Activated naive CD8-positive, alpha-beta T cell treated with anti-CD3 and anti-CD28 coated beads, Interleukin-2, amount 50 U/mL, for 24 hours (primary cell): ENCODE measurements around the gene RERGL.
"Not testable (repeated sequence)": the region's sequence is repeated elsewhere in the genome, so short reads cannot be mapped to it uniquely, and the experiment has no call there.

Source experiments
- ATAC-seq: fragments of 150-1000 bp; cut with Tn5 transposase; one replicate; pipeline ENCODE4 v1.10.0; 2021
- DNase-seq: peaks from one replicate; pipeline ENCODE4 v3.0.0; 2021
- H3K27ac Mint-ChIP-seq: one replicate; pipeline ENCODE4 v1.8.0; 2021; ENCODE audit warnings: mild to moderate bottlenecking, mixed read lengths
- H3K27me3 Mint-ChIP-seq: one replicate; pipeline ENCODE4 v1.8.0; 2021; ENCODE audit warnings: mixed read lengths
- H3K36me3 Mint-ChIP-seq: one replicate; pipeline ENCODE4 v1.8.0; 2021; ENCODE audit warnings: low read depth, mixed read lengths
- H3K4me1 Mint-ChIP-seq: one replicate; pipeline ENCODE4 v1.8.0; 2021; ENCODE audit warnings: mixed read lengths
- H3K4me3 Mint-ChIP-seq: one replicate; pipeline ENCODE4 v1.8.0; 2021; ENCODE audit warnings: mild to moderate bottlenecking, moderate library complexity, mixed read lengths
- H3K9me3 Mint-ChIP-seq: one replicate; pipeline ENCODE4 v1.8.0; 2021; ENCODE audit warnings: mixed read lengths

The RERGL gene

GRCh38 chr12:18066666-18067065, 23.3 kb downstream of the RERGL start:
- no peaks in the 10 kb centered on the region for H3K27me3 Mint-ChIP-seq
- no peak overlapping the region for H3K27ac Mint-ChIP-seq
- H3K4me1 Mint-ChIP-seq = no peaks in the 10 kb centered on the region
- H3K4me3 Mint-ChIP-seq = no peak overlapping the region
- H3K9me3 Mint-ChIP-seq = peaks cover 9% of the 10 kb centered on the region
- DNase-seq (no peak), ATAC-seq (no peak)
- no peaks in the 10 kb centered on the region for H3K36me3 Mint-ChIP-seq

GRCh38 chr12:18062867-18063266, 27.1 kb downstream of the RERGL start:
- H3K27ac Mint-ChIP-seq, H3K36me3 Mint-ChIP-seq, H3K4me1 Mint-ChIP-seq, ATAC-seq, H3K27me3 Mint-ChIP-seq, DNase-seq, H3K4me3 Mint-ChIP-seq: not testable (repeated sequence)
- peaks cover 28% of the 10 kb centered on the region for H3K9me3 Mint-ChIP-seq

DNA sequence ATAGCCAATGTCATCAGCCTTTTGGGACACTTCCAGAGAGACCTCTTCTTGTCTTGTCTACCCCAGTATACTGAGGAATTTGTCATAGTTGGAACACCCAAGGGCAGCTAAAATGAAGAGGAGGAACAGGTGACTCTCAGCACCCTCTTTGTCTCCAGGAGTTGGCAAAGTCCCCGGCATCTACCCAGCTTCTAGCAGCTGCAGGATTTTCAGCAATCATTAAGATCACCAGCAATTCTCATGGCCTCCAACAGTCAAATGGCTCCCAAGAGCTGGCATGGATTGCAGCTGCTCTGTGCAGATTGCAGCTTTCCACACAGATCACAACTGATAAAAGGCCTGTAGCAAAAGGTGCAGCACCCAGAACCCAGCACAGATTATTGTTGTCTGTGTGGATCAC, 32.9 kb downstream of the RERGL start:
- Mint-ChIP-seq H3K27ac (no peak overlapping the region), H3K4me3 (no peak overlapping the region), H3K27me3 (no peaks in the 10 kb centered on the region), H3K36me3 (no peaks in the 10 kb centered on the region), H3K4me1 (no peaks in the 10 kb centered on the region), H3K9me3 (peaks cover 33% of the 10 kb centered on the region)
- DNase-seq (no peak), ATAC-seq (no peak)

DNA sequence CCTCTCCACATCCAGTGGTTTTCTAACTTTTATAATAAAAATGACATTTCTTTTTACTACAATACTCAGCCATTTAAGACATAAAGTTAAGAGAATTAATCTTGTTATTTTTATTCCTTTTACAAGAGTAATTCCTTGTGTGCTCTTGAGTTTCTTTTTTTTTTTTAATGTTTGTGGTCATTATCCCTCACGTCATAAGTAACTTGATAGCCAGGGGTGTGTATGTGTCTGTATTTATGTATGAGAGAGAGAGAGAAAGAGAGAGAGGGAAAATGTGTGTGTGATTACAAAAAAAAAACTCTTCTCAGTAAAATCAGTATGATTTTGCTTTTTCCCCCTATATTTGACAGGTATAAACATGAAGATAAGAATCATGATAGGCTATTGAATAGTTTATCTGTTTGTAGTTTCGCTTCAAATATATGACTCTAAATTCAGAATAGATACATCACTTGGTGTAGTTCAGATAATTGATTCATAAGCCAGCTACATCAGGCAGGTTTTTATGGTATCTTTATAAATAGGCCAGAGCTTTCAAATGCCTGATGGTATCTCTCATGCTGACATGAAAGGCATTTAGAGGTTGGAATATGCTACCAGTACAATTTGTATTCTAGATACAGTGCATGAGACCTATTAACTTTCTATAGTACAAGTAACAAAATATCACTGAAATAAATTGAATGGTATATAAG, 34.9 kb downstream of the RERGL start:
- peaks cover 29% of the 10 kb centered on the region for H3K9me3 Mint-ChIP-seq

DNA sequence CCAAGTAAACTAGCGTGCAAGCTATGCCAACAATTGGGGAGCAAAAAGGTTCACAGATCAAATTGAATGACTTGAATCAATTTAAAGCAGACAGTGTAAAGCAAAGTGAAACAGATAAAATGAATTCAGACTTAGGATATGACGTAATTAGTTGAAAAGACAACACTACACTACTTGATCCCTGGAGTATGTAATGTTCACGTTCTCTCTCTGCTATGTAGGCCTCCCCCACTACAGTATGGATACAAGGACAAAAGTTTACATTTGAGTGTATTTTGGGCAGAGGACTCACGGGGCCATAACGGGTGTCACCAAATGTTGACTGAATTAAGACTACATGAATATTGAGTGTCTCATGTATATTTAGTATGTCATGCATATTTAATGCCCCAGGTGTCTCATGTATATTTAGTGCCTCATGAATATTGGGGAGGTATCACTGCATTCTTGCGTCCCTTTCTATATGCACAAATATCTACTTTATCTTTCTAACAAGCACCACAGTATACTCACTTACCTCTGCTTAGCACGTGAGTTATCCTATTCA, 44.5 kb downstream of the RERGL start:
- ATAC-seq (no peak), DNase-seq (no peak)
- Mint-ChIP-seq H3K4me1 (no peaks in the 10 kb centered on the region), H3K27ac (no peak overlapping the region), H3K27me3 (no peaks in the 10 kb centered on the region), H3K4me3 (no peak overlapping the region), H3K36me3 (no peaks in the 10 kb centered on the region), H3K9me3 (peaks cover 5% of the 10 kb centered on the region)

More for the DNA sequence above, 34.9 kb downstream of the RERGL start:
- DNase-seq (no peak), ATAC-seq (no peak)
- Mint-ChIP-seq H3K27ac (no peak overlapping the region), H3K36me3 (no peaks in the 10 kb centered on the region), H3K4me1 (no peaks in the 10 kb centered on the region), H3K27me3 (no peaks in the 10 kb centered on the region), H3K4me3 (no peak overlapping the region)

- ATAC-seq, H3K36me3 Mint-ChIP-seq, H3K4me3 Mint-ChIP-seq, H3K27me3 Mint-ChIP-seq, H3K4me1 Mint-ChIP-seq, DNase-seq, H3K27ac Mint-ChIP-seq: not testable (repeated sequence)
- H3K9me3 Mint-ChIP-seq = peaks cover 18% of the 10 kb centered on the region
Observed at GRCh38 chr12:18040060-18040742, 49.8 kb downstream of the RERGL start.
